Gastroesophageal sphincter (tissue), 4 donors: ENCODE data around the gene RFTN1. TPM values are rescaled to one million over a fixed set of nuclear protein-coding genes. Genes with fewer than 3 reads are reported as not detected.
A peak's percentile ranks its signal among the peaks of the same experiment; 100 is the strongest.

Source experiments
- ATAC-seq: fragments of 150-250 bp; one replicate; pipeline ENCODE4 v1.9.1; 2016; ENCODE audit warnings: mild to moderate bottlenecking, moderate library complexity
- H3K27ac ChIP-seq, 4 donors: fragments of 200-600 bp; sonication (generic) in 3 of 4; 1 replicate in 3 of 4; 2 replicates in 1 of 4; pipeline ENCODE4 v1.5.1; 2016 to 2019
- H3K27me3 ChIP-seq: fragments of 200-600 bp; sonication (generic); one replicate; pipeline ENCODE4 v1.5.1; 2019
- H3K36me3 ChIP-seq, 2 donors: fragments of 200-600 bp; sonication (generic); one replicate each; pipeline ENCODE4 v1.5.1; 2019; ENCODE audit warnings: control low read depth in 1 of 2
- H3K4me1 ChIP-seq, 3 donors: fragments of 200-600 bp; sonication (generic); 1 replicate in 2 of 3; 2 replicates in 1 of 3; pipeline ENCODE4 v1.5.1; 2016 to 2019; ENCODE audit warnings: control low read depth in 2 of 3
- H3K4me3 ChIP-seq, 2 donors: fragments of 200-600 bp; sonication (generic); one replicate each; pipeline ENCODE4 v1.5.1; 2019; ENCODE audit warnings: mild to moderate bottlenecking in 1 of 2, moderate library complexity in 1 of 2
- H3K9me3 ChIP-seq, 3 donors: fragments of 200-600 bp; sonication (generic); one replicate each; pipeline ENCODE4 v1.5.1; 2017 to 2019; ENCODE audit warnings: control low read depth in 2 of 3
- EP300 ChIP-seq: sonication (generic); formaldehyde crosslinking; IDR thresholded peaks from one replicate; pipeline ENCODE4 v1.6.1; 2017; ENCODE audit warnings: antibody characterized with exemption, mild to moderate bottlenecking
- POLR2A ChIP-seq, 2 donors: fragments of 450-650 bp; IDR thresholded peaks; one replicate each; pipeline ENCODE4 v1.6.1; 2017; ENCODE audit warnings: antibody characterized with exemption in 2 of 2, mild to moderate bottlenecking in 2 of 2, moderate library complexity in 1 of 2
- POLR2AphosphoS5 ChIP-seq: sonication (generic); formaldehyde crosslinking; IDR thresholded peaks from one replicate; pipeline ENCODE4 v1.6.1; 2017; ENCODE audit warnings: antibody characterized with exemption
- WGBS, 2 donors: methylation state at CpG; one replicate each; pipeline ENCODE4 v1.1.5; 2018; ENCODE audit warnings: low coverage in 1 of 2; 5-methylcytosine and 5-hydroxymethylcytosine counted together
- total RNA-seq, 4 donors: library from RNA; depleted of rRNA; stranded (reverse); fragments of >200 nt; gene quantifications; one replicate each; pipeline ENCODE4 v1.1.0, GENCODE V29; 2016
- TF ChIP-seq, protein P1 (sequence below), 4 experiments: fragments of 200-600 bp in 2 of 4; fragments of 450-650 bp in 2 of 4; sonication (generic) in 1 of 4; IDR thresholded peaks; one replicate each; pipeline ENCODE4 v1.5.1; 2017 to 2019; ENCODE audit warnings: antibody characterized with exemption in 4 of 4, mild to moderate bottlenecking in 2 of 4, moderate library complexity in 2 of 4

The RFTN1 gene
- total RNA-seq, 4 donors from 2014 or later, result 30.6 to 110 (median 68.2) TPM

DNA sequence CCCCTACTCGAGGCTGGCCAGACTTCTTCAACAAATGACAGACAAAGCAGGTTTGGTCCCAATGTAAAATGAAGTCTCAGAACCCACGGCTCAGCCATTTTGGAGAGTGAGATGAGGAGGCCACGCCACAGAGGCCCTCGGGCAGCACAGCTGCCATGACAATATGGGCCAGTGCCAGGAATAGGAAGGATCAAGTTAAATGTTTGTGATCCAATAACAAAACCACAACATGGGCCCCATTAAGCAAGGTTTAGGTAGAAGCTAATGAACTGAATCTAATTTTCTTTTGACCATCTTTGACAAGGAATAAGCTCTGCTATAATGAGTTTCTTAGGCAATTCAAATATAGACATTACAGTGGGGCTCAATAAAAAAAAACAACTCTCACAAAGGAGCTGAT lies 52.6 kb downstream of the RFTN1 start:
- H3K9me3 ChIP-seq, result no peaks in the 10 kb centered on the region
- TF ChIP-seq, protein P1, sequence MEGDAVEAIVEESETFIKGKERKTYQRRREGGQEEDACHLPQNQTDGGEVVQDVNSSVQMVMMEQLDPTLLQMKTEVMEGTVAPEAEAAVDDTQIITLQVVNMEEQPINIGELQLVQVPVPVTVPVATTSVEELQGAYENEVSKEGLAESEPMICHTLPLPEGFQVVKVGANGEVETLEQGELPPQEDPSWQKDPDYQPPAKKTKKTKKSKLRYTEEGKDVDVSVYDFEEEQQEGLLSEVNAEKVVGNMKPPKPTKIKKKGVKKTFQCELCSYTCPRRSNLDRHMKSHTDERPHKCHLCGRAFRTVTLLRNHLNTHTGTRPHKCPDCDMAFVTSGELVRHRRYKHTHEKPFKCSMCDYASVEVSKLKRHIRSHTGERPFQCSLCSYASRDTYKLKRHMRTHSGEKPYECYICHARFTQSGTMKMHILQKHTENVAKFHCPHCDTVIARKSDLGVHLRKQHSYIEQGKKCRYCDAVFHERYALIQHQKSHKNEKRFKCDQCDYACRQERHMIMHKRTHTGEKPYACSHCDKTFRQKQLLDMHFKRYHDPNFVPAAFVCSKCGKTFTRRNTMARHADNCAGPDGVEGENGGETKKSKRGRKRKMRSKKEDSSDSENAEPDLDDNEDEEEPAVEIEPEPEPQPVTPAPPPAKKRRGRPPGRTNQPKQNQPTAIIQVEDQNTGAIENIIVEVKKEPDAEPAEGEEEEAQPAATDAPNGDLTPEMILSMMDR (IDR thresholded peaks at IDR 0.05), result no peak
- H3K4me3 ChIP-seq, result no peak overlapping the region
- no peak for ATAC-seq
- 92 to 100% methylated on average over 3 to 4 of the region's 4 CpGs for WGBS, 2 donors
- H3K36me3 ChIP-seq, result no peaks in the 10 kb centered on the region
- H3K4me1 ChIP-seq, result peaks cover 5 to 32% (median 6%) of the 10 kb centered on the region in 3 donors
- H3K27me3 ChIP-seq, result no peaks in the 10 kb centered on the region
- no peak overlapping the region for H3K27ac ChIP-seq

DNA sequence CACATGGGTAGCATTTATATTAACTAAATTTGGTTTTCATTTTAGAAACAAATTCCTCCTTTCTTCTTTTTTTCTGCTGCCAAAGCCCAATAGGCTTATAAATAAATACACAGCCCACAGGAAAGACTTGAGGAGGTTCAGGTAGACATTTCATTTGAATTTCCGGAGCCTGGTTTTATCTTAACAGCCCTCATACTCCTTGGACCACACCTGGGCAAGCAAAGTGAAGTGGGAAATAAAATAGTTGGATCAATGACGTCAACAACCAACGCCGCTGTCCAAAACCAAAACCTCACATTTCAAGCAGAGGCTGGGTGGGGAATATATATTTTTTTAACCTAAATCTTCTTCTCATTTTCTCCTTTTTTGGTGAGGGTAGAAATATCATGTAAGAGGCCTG lies 53.2 kb downstream of the RFTN1 start:
- TF ChIP-seq POLR2A (IDR thresholded peaks at IDR 0.05) (no peak), EP300 (no peak), POLR2AphosphoS5 (no peak)
- TF ChIP-seq, protein P1 (IDR thresholded peaks at IDR 0.05), result no peak
- WGBS, 2 donors, result 86 to 87% methylated on average over 4 of the region's 4 CpGs
- Histone ChIP-seq H3K9me3 (no peaks in the 10 kb centered on the region), H3K36me3 (no peaks in the 10 kb centered on the region), H3K4me3 (no peak overlapping the region), H3K4me1 (peaks cover 5 to 31% (median 6%) of the 10 kb centered on the region in 3 donors), H3K27me3 (no peaks in the 10 kb centered on the region), H3K27ac (no peak overlapping the region)
- ATAC-seq, result no peak

DNA sequence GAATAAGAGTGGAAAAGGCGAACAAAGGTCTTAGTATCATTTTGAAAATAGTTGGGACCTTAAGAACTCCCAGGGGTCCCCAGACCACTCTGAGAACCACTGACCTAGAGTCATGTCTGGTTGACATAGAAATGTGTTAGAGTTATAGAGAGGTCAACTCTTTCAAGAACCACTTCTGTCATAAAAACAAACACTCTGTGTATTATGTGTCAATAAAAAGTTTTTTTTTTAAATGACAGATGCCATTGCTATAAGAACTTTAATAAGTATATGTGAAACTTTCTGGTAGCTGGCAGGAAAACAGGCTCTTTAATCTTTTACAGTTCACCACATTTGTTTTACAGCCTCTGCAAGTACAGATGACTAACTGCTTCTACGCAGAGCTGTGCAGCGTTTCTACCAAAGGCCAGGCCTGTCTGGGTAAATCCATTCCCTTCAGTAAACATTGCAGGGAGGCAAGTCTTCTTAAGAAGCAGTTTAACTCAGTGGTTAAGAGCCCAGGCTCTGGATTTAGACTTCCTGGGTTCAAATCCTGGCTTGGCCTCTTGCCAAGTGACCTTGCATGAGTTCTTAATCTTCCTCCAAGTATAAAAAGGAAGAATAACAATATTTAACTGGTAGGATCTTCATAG lies 56.6 kb downstream of the RFTN1 start:
- 47 to 76% methylated on average over 2 to 3 of the region's 3 CpGs for WGBS, 2 donors
- peaks cover 3 to 25% (median 5%) of the 10 kb centered on the region in 3 donors for H3K4me1 ChIP-seq
- no peaks in the 10 kb centered on the region for H3K27me3 ChIP-seq
- TF ChIP-seq POLR2AphosphoS5, result no peak
- TF ChIP-seq, protein P1 (IDR thresholded peaks at IDR 0.05), result no peak
- no peak for TF ChIP-seq POLR2A (IDR thresholded peaks at IDR 0.05)
- no peak for TF ChIP-seq EP300
- peak overlapping the region; percentile 18 to 34 (median 26) for H3K27ac ChIP-seq
- H3K4me3 ChIP-seq, result no peak overlapping the region
- no peaks in the 10 kb centered on the region for H3K36me3 ChIP-seq
- H3K9me3 ChIP-seq, result no peaks in the 10 kb centered on the region
- no peak for ATAC-seq

DNA sequence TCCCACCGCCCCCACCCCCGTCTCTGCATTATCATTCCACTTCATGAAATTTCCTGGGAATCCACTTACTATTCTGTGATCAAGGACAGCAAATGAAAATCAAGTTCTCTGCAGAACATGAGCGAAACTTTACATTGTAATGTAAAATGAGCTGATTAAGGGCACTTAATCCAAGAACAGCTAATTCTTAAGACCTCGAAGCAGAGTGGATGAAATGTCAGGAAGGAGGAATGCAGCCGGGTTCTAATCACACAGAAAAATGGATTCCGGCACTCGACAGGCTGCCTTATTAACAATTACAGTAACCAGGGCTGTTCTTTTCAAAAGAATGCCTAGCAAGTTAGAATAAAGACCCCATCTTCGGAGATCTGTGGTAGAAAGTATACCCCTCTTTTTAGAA lies 57.5 kb downstream of the RFTN1 start:
- no peak overlapping the region for H3K4me3 ChIP-seq
- 80 to 86% methylated on average over 6 to 7 of the region's 8 CpGs for WGBS, 2 donors
- H3K27me3 ChIP-seq, result no peaks in the 10 kb centered on the region
- ATAC-seq, result no peak
- peaks cover 3 to 25% (median 5%) of the 10 kb centered on the region in 3 donors for H3K4me1 ChIP-seq
- no peaks in the 10 kb centered on the region for H3K36me3 ChIP-seq
- TF ChIP-seq, protein P1 (IDR thresholded peaks at IDR 0.05), result no peak
- no peak for TF ChIP-seq EP300
- no peak for TF ChIP-seq POLR2AphosphoS5
- no peak for TF ChIP-seq POLR2A (IDR thresholded peaks at IDR 0.05)
- H3K9me3 ChIP-seq, result no peaks in the 10 kb centered on the region
- H3K27ac ChIP-seq, result peak overlapping the region in 2 of 4 donors; percentile 19 to 44

DNA sequence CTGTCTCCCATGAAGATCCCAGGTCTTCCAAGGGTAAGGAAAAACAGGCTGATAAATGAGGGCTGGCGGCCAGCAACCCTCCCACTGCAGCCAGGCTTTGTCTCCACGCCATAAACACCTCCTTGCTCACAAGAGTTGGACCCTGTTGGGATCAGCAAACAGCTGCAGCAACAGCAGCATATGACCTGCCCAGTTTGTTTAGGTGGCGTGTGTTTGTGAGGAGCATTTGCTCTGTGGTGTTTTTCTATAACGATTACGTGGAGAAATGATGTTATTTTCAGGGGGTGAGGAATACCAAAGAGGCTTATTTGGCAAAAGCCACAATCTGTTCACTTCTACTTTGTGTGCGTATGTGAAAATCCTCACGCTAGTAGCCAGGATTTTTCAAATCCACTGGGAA lies 58.5 kb downstream of the RFTN1 start:
- H3K27me3 ChIP-seq, result no peaks in the 10 kb centered on the region
- no peak for ATAC-seq
- H3K4me3 ChIP-seq, result no peak overlapping the region
- 63 to 74% methylated on average over 2 to 7 of the region's 7 CpGs for WGBS, 2 donors
- H3K27ac ChIP-seq, result peak overlapping the region in 3 of 4 donors; percentile 28 to 58 (median 44)
- H3K36me3 ChIP-seq, result no peaks in the 10 kb centered on the region
- TF ChIP-seq POLR2A (IDR thresholded peaks at IDR 0.05), result no peak
- peaks cover 3 to 31% (median 5%) of the 10 kb centered on the region in 3 donors for H3K4me1 ChIP-seq
- H3K9me3 ChIP-seq, result no peaks in the 10 kb centered on the region
